Measurements from ENCODE around the gene RENBP.

- TF ChIP-seq FOXM1 (IDR thresholded peaks at IDR 0.05; ENCODE audit: low read depth), result no peak
- no peak for TF ChIP-seq FOXM1 (CRISPR knock-in tag; IDR thresholded peaks at IDR 0.05; ENCODE audit: low read depth)
- no peak for TF ChIP-seq CTCF (IDR thresholded peaks at IDR 0.05 in 2 of 3, conservative IDR thresholded peaks at IDR 0.05 in 1 of 3; ENCODE audit: insufficient read depth in 2 of 3, low read depth in 1 of 3, low read length in 3 of 3)
- no peak for TF ChIP-seq HDAC1 (IDR thresholded peaks at IDR 0.05)
- TF ChIP-seq SNIP1 (IDR thresholded peaks at IDR 0.05; ENCODE audit: low read depth), result no peak
- TF ChIP-seq BRF2 (IDR thresholded peaks at IDR 0.05; ENCODE audit: borderline replicate concordance, insufficient read depth, insufficient read length), result no peak
- TF ChIP-seq CBFB (CRISPR knock-in tag; IDR thresholded peaks at IDR 0.05), result no peak
- TF ChIP-seq PREB (CRISPR knock-in tag; IDR thresholded peaks at IDR 0.05), result no peak
- TF ChIP-seq HNRNPUL1 (IDR thresholded peaks at IDR 0.05; ENCODE audit: low read length), result no peak
- no peak for TF ChIP-seq SMARCE1 (IDR thresholded peaks at IDR 0.05)
- TF ChIP-seq YY1 (IDR thresholded peaks at IDR 0.05; ENCODE audit: borderline replicate concordance in 1 of 3, control insufficient read depth in 1 of 3, extremely low read depth in 1 of 3, insufficient read depth in 3 of 3, insufficient read length in 1 of 3, insufficient replicate concordance in 2 of 3, low read depth in 1 of 3, low read length in 2 of 3), result no peak
- no peak for TF ChIP-seq KDM1A (IDR thresholded peaks at IDR 0.05)
- no peak for TF ChIP-seq ZNF740 (CRISPR knock-in tag; IDR thresholded peaks at IDR 0.05)
- no peak for TF ChIP-seq ZNF740 (tag; IDR thresholded peaks at IDR 0.05)
- no peak for TF ChIP-seq ZNF384 (IDR thresholded peaks at IDR 0.05; ENCODE audit: low read depth, low read length)
- TF ChIP-seq JUND (IDR thresholded peaks at IDR 0.05; ENCODE audit: borderline replicate concordance, low read depth, low read length), result no peak
- no peak for TF ChIP-seq JUND (tag; IDR thresholded peaks at IDR 0.05; ENCODE audit: borderline replicate concordance, low read depth, low read length)
These were observed 21.8 kb upstream of the RENBP start for GRCh38 chrX:153966283-153966688.
